Upper lobe of left lung (tissue), 6 donors: ENCODE data around the gene AFAP1L2. TPM values are rescaled to one million over a fixed set of nuclear protein-coding genes. Genes with fewer than 3 reads are reported as not detected.

Source experiments
- ATAC-seq, 2 donors: fragments of 200-7000 bp; cut with Tn5 transposase; one replicate each; pipeline ENCODE4 v1.9.1; 2022; ENCODE audit warnings: mild to moderate bottlenecking in 2 of 2, moderate library complexity in 2 of 2; ENCODE audit not compliant: low FRiP score in 2 of 2
- DNase-seq, 2 donors: peaks; one replicate each; pipeline ENCODE4 v3.0.0-alpha.2; 2019 to 2020
- H3K27ac ChIP-seq, 4 donors: fragments of 200-600 bp; sonication (generic); one replicate each; pipeline ENCODE4 v1.5.1; 2016 to 2019
- H3K27me3 ChIP-seq, 4 donors: fragments of 200-600 bp; sonication (generic); one replicate each; pipeline ENCODE4 v1.5.1; 2017 to 2019
- H3K36me3 ChIP-seq, 4 donors: fragments of 200-600 bp; sonication (generic); one replicate each; pipeline ENCODE4 v1.5.1; 2016 to 2019
- H3K4me1 ChIP-seq, 4 donors: fragments of 200-600 bp; sonication (generic); one replicate each; pipeline ENCODE4 v1.5.1; 2018 to 2019
- H3K4me3 ChIP-seq, 4 donors: fragments of 200-600 bp; sonication (generic); one replicate each; pipeline ENCODE4 v1.5.1; 2017 to 2019; ENCODE audit warnings: mild to moderate bottlenecking in 2 of 4, moderate library complexity in 1 of 4
- H3K9me3 ChIP-seq, 4 donors: fragments of 200-600 bp; sonication (generic); one replicate each; pipeline ENCODE4 v1.5.1; 2018 to 2019
- EP300 ChIP-seq, 4 donors: sonication (generic); formaldehyde crosslinking; IDR thresholded peaks; one replicate each; pipeline ENCODE4 v1.5.1; 2017; ENCODE audit warnings: antibody characterized with exemption in 4 of 4, control low read depth in 2 of 4
- POLR2A ChIP-seq, 4 donors: fragments of 450-650 bp; IDR thresholded peaks; one replicate each; pipeline ENCODE4 v1.5.1; 2016 to 2017; ENCODE audit warnings: antibody characterized with exemption in 4 of 4, mild to moderate bottlenecking in 2 of 4
- POLR2AphosphoS5 ChIP-seq, 2 donors: sonication (generic); formaldehyde crosslinking; IDR thresholded peaks; one replicate each; pipeline ENCODE4 v1.5.1; 2017; ENCODE audit warnings: antibody characterized with exemption in 2 of 2
- WGBS, 2 donors: methylation state at CpG; one replicate each; pipeline ENCODE4 v1.1.5; 2017 to 2018; 5-methylcytosine and 5-hydroxymethylcytosine counted together
- total RNA-seq, 6 donors: library from RNA; depleted of rRNA in 4 of 6; stranded (reverse); fragments of >200 nt in 4 of 6; gene quantifications; one replicate each; pipeline versions ENCODE4 v1.1.0 to v1.2.1, GENCODE V29; 2016 to 2021
- TF ChIP-seq, protein P1 (sequence below), 6 experiments: fragments of 450-650 bp in 4 of 6; fragments of 200-600 bp in 2 of 6; sonication (generic) in 2 of 6; IDR thresholded peaks; one replicate each; pipeline ENCODE4 v1.5.1; 2016 to 2019; ENCODE audit warnings: antibody characterized with exemption in 6 of 6
- donor health status: DM: no; HTN: no; CAD: no; lungs with moderate emphysema.
- donor health status: DM: no; HTN: yes; CAD: no; lungs with severe emphysema.

Gene AFAP1L2
- total RNA-seq, 6 donors from 2014 or later: 2.3 to 9.6 (median 3.4) TPM

DNA sequence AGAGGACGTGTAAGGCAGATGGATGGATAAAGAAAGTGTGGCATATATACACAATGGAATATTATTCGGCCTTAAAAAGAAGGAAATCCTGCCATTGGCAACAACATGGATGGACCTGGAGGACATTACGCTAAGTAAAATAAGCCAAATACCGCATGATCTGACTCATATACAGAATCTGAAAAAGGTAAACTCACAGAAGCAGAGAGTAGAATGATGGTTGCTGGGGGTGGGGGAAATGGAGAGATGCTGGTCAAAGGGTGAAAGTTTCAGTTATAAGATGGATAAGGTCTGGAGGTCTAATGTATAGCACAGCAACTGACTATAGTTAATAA, 36.3 kb downstream of the AFAP1L2 start:
- Histone ChIP-seq H3K27ac (no peak overlapping the region), H3K27me3 (no peaks in the 10 kb centered on the region), H3K36me3 (no peaks in the 10 kb centered on the region), H3K9me3 (no peaks in the 10 kb centered on the region), H3K4me3 (no peak overlapping the region), H3K4me1 (no peaks in the 10 kb centered on the region)
- 76 to 82% methylated on average over 4 of the region's 4 CpGs for WGBS, 2 donors
- TF ChIP-seq POLR2AphosphoS5 (IDR thresholded peaks at IDR 0.05): no peak
- TF ChIP-seq, protein P1, sequence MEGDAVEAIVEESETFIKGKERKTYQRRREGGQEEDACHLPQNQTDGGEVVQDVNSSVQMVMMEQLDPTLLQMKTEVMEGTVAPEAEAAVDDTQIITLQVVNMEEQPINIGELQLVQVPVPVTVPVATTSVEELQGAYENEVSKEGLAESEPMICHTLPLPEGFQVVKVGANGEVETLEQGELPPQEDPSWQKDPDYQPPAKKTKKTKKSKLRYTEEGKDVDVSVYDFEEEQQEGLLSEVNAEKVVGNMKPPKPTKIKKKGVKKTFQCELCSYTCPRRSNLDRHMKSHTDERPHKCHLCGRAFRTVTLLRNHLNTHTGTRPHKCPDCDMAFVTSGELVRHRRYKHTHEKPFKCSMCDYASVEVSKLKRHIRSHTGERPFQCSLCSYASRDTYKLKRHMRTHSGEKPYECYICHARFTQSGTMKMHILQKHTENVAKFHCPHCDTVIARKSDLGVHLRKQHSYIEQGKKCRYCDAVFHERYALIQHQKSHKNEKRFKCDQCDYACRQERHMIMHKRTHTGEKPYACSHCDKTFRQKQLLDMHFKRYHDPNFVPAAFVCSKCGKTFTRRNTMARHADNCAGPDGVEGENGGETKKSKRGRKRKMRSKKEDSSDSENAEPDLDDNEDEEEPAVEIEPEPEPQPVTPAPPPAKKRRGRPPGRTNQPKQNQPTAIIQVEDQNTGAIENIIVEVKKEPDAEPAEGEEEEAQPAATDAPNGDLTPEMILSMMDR (IDR thresholded peaks at IDR 0.05): no peak
- TF ChIP-seq POLR2A (IDR thresholded peaks at IDR 0.05): no peak
- no peak for TF ChIP-seq EP300 (IDR thresholded peaks at IDR 0.05)
- DNase-seq: no peak
- no peak for ATAC-seq

DNA sequence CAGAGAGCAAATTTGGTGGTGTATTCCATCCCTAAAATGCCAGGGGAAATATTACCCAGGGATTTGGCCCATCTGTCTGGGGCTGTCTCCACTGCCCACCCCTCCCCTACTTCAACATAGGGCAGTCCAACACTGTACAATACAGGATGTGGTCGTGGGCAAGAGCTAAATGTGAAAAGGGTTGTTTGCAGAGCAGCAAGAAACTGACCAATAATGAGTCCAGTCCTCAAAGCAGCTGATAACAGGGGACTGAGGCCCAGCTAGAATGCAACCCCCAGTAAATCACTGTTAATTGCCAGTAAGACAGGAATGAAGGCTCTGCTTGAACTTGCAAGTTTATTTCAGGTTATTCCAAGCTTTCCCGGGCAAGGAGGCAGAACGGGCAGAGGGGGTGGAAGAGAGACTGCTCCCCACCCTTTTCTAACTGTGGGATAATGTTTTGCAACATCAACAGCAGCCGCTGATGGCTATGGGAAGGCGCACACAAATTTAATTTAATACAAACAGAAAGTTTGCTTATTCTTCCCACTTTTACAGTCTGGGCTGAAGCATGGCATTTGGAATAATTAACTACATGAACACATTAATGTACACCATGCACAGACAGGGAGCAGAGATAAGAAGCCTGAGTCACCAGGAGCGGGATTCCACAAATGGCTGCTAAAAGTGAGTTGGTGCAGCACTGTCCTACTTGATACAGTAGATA, 36.8 kb downstream of the AFAP1L2 start:
- no peaks in the 10 kb centered on the region for H3K27me3 ChIP-seq
- no peaks in the 10 kb centered on the region for H3K36me3 ChIP-seq
- H3K4me1 ChIP-seq: no peaks in the 10 kb centered on the region
- no peak overlapping the region for H3K4me3 ChIP-seq
- DNase-seq (no peak), ATAC-seq (peak in 1 of 2 donors; percentile 33)
- no peaks in the 10 kb centered on the region for H3K9me3 ChIP-seq
- TF ChIP-seq POLR2AphosphoS5 (IDR thresholded peaks at IDR 0.05) (no peak), POLR2A (IDR thresholded peaks at IDR 0.05) (no peak), EP300 (IDR thresholded peaks at IDR 0.05) (no peak)
- TF ChIP-seq, protein P1 (IDR thresholded peaks at IDR 0.05): no peak
- 68 to 77% methylated on average over 6 of the region's 6 CpGs for WGBS, 2 donors
- peak overlapping the region in 1 of 4 donors; percentile 21 for H3K27ac ChIP-seq

DNA sequence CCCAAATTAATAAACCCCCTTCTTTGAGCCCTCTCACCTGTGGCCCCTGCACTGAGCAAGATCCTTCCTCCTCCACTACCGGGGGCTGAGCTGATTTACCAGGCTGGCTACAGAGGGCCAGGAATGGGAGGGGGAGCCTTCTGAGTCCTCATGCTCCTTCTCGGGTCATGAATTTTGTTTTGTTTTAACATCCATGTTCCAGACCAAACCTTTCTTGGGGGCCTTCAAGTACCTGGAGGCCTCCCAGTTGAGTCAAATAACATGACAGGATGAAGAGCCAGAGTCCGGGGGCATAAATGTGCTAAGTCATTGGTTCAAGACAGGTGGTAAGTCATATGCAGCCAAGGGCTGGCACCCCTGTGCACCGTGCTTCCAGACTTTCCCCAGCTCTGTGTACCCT, 39.6 kb downstream of the AFAP1L2 start:
- Histone ChIP-seq H3K4me3 (no peak overlapping the region), H3K36me3 (no peaks in the 10 kb centered on the region), H3K27me3 (no peaks in the 10 kb centered on the region), H3K27ac (no peak overlapping the region), H3K4me1 (no peaks in the 10 kb centered on the region), H3K9me3 (no peaks in the 10 kb centered on the region)
- no peak for DNase-seq
- WGBS, 2 donors: 94 to 98% methylated on average over 4 of the region's 4 CpGs
- TF ChIP-seq EP300 (IDR thresholded peaks at IDR 0.05) (no peak), POLR2AphosphoS5 (IDR thresholded peaks at IDR 0.05) (no peak), POLR2A (IDR thresholded peaks at IDR 0.05) (no peak)
- TF ChIP-seq, protein P1 (IDR thresholded peaks at IDR 0.05): no peak
- no peak for ATAC-seq

DNA sequence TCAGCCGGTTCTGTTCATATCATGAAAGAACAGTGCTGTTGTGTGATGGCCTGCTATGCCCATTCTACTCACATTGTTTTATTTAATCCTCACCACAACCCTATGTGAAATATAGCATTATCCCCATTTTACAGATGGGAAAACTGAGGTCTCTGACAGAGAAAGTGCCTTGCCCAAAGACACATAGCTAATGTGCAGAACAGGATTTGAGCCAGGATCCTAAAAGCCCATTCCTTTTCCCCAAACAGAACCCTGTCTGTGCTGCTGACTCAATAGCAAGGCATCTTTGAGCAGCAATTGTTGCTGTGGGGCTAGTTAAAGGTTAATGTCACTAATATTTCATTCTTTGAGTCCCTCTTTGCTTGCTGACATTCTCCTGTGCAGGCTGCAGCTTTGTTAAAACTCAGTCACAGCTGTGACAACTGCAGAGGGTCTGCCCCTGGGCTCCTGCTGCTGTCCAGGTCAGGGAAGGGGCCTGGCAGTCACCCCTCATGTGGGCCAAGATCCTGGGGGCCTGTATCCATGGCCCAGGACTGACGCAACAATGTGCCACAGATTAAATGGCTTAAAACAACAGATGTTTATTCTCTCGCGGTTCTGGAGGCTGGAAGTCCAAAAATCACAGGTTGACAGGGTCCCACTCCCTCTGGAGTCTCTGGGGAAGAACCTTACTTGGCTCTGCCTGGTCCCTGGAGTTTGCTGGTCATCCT, 40.4 kb downstream of the AFAP1L2 start:
- Histone ChIP-seq H3K27me3 (no peaks in the 10 kb centered on the region), H3K9me3 (no peaks in the 10 kb centered on the region), H3K27ac (no peak overlapping the region), H3K4me3 (no peak overlapping the region), H3K36me3 (no peaks in the 10 kb centered on the region), H3K4me1 (no peaks in the 10 kb centered on the region)
- DNase-seq (no peak), ATAC-seq (no peak)
- TF ChIP-seq POLR2AphosphoS5 (IDR thresholded peaks at IDR 0.05): no peak
- TF ChIP-seq, protein P1 (IDR thresholded peaks at IDR 0.05): no peak
- no peak for TF ChIP-seq POLR2A (IDR thresholded peaks at IDR 0.05)
- TF ChIP-seq EP300 (IDR thresholded peaks at IDR 0.05): no peak
- WGBS, 2 donors: 90 to 94% methylated on average over 1 to 4 of the region's 4 CpGs
